ENCODE measurements around the gene NRG2. TPM values are rescaled to one million over a fixed set of nuclear protein-coding genes. Genes with fewer than 3 reads are reported as not detected.
A peak's percentile ranks its signal among the peaks of the same experiment; 100 is the strongest.

The NRG2 gene
- total and polyA plus RNA-seq, 10 donors, result 0.83 to 7.7 (median 4.4) TPM

DNA sequence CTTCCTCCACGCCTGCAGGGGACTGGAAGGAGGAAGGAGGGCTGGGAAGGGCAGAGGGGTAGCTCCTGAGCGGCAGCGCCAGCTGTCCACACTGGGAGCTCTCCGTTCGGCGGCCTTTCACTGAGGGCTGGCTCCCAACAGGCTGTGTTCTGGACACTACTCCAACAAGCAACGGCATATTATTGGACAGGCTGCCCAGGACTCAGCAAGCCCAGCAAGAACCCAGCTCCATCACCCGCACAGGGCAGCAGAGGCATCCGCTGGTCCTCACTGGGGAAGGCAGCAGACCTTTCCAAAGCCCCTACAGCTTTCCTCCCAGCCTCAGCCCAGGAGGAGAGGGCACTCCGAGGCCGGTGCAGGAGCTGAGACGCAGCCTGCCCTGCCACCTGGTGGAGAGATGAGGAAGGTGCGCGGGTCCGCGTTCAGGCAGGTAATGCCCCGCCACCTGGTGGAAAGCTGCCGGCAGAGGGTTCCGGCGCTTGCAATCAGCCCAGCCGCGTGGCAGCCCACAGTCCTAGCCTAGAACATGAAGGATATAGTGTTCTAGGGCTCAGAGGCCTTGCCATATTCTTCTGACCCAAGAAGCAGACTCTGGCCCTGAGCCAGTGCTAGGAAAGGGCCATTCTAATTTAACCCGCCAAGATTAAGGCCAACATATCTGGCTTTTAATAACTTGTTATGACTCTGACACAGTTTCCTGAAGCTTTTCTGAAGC is 74.4 kb downstream of the NRG2 start:
- peaks cover 7 to 19% (median 10%) of the 10 kb centered on the region in 6 donors for H3K4me1 ChIP-seq
- peak overlapping the region in 1 of 8 donors; percentile 2 for H3K4me3 ChIP-seq
- peaks cover 0 to 10% (median 0%) of the 10 kb centered on the region in 7 donors for H3K27me3 ChIP-seq (replicated peaks in 1 of 7)
- 29 to 84% (median 31%) methylated on average over 7 to 23 of the region's 23 CpGs for WGBS, 5 donors
- H3K9me3 ChIP-seq, result no peaks in the 10 kb centered on the region
- peak; percentile 95 for DNase-seq
- intact Hi-C loops (cut with DNase I; ENCODE audit: low total_unique reads), result no loop called here
- TF ChIP-seq, protein P1, sequence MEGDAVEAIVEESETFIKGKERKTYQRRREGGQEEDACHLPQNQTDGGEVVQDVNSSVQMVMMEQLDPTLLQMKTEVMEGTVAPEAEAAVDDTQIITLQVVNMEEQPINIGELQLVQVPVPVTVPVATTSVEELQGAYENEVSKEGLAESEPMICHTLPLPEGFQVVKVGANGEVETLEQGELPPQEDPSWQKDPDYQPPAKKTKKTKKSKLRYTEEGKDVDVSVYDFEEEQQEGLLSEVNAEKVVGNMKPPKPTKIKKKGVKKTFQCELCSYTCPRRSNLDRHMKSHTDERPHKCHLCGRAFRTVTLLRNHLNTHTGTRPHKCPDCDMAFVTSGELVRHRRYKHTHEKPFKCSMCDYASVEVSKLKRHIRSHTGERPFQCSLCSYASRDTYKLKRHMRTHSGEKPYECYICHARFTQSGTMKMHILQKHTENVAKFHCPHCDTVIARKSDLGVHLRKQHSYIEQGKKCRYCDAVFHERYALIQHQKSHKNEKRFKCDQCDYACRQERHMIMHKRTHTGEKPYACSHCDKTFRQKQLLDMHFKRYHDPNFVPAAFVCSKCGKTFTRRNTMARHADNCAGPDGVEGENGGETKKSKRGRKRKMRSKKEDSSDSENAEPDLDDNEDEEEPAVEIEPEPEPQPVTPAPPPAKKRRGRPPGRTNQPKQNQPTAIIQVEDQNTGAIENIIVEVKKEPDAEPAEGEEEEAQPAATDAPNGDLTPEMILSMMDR (IDR thresholded peaks at IDR 0.05 in 8 of 11, conservative IDR thresholded peaks at IDR 0.05 in 3 of 11), result peak; percentile 96 to 100 (median 99)
- TF ChIP-seq POLR2A (IDR thresholded peaks at IDR 0.05) (no peak), POLR2AphosphoS5 (IDR thresholded peaks at IDR 0.05) (peak; percentile 34 to 74 (median 70))
- no peak overlapping the region for H3K27ac ChIP-seq
- no peaks in the 10 kb centered on the region for H3K36me3 ChIP-seq

DNA sequence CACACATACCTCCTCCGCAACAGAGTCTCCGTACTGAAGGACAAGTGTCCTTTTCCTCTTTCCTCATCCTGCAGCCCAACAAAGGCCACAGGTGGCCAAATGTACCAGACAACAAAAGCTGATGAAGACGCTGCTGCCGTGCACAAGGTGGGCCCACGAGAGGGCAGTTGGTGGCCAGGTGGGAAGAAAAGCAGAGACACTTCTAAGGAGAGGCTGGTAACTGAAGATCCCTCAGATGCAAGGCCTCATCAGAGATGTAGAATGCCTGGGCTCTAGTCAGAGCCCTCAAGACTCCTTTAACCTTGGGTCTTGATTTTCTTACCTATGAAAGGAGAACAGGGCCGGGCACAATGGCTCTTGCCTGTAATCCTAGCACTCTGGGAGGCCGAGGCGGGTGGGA is 75.7 kb downstream of the NRG2 start:
- WGBS, 5 donors, result 80 to 89% (median 84%) methylated on average over 8 of the region's 8 CpGs
- no peak overlapping the region for H3K4me3 ChIP-seq
- H3K36me3 ChIP-seq, result no peaks in the 10 kb centered on the region
- no peak for DNase-seq
- H3K27ac ChIP-seq, result no peak overlapping the region
- peaks cover 7 to 19% (median 10%) of the 10 kb centered on the region in 6 donors for H3K4me1 ChIP-seq
- no peaks in the 10 kb centered on the region for H3K9me3 ChIP-seq
- TF ChIP-seq, protein P1 (IDR thresholded peaks at IDR 0.05 in 8 of 11, conservative IDR thresholded peaks at IDR 0.05 in 3 of 11), result no peak
- TF ChIP-seq POLR2A (IDR thresholded peaks at IDR 0.05), result no peak
- TF ChIP-seq POLR2AphosphoS5 (IDR thresholded peaks at IDR 0.05), result no peak
- H3K27me3 ChIP-seq (replicated peaks in 1 of 7), result peaks cover 0 to 10% (median 0%) of the 10 kb centered on the region in 7 donors
- intact Hi-C loops (cut with DNase I; ENCODE audit: low total_unique reads), result loop anchor here (2.0 kb wide), 1 partner anchor 123 kb away; no protein-coding TSS in a partner anchor

DNA sequence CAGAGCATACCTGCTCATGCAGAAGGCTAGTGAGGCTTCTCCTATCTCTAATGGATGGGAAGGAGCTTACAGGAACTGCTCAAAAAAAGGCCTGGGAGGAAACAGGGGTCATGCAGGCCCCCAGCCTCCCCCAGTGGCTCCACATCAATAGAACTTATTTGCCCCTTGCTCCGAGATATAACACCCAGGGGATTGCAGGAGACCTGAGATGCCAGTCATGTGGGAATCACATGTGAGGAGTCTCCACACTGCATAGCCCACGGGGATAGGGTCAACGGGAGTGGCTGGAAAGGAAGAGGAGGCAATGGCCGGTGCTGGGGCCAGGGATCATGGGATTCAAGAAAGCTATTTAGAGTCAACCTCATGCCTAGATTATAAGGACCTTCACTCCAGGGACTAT is 76.2 kb downstream of the NRG2 start:
- no peak for DNase-seq
- intact Hi-C loops (cut with DNase I; ENCODE audit: low total_unique reads), result loop anchor here (2.0 kb wide), 1 partner anchor 122 kb away; no protein-coding TSS in a partner anchor
- WGBS, 5 donors, result 79 to 83% (median 80%) methylated on average over 4 of the region's 4 CpGs
- Histone ChIP-seq H3K27me3 (replicated peaks in 1 of 7) (peaks cover 0 to 10% (median 0%) of the 10 kb centered on the region in 7 donors), H3K36me3 (no peaks in the 10 kb centered on the region), H3K4me3 (no peak overlapping the region), H3K9me3 (no peaks in the 10 kb centered on the region), H3K27ac (no peak overlapping the region), H3K4me1 (peaks cover 7 to 19% (median 10%) of the 10 kb centered on the region in 6 donors)
- no peak for TF ChIP-seq POLR2AphosphoS5 (IDR thresholded peaks at IDR 0.05)
- TF ChIP-seq, protein P1 (IDR thresholded peaks at IDR 0.05 in 8 of 11, conservative IDR thresholded peaks at IDR 0.05 in 3 of 11), result no peak
- no peak for TF ChIP-seq POLR2A (IDR thresholded peaks at IDR 0.05)

- peaks cover 0 to 10% (median 0%) of the 10 kb centered on the region in 7 donors for H3K27me3 ChIP-seq (replicated peaks in 1 of 7)
- no peak for TF ChIP-seq POLR2A (IDR thresholded peaks at IDR 0.05)
- no peak for TF ChIP-seq POLR2AphosphoS5 (IDR thresholded peaks at IDR 0.05)
- TF ChIP-seq, protein P1 (IDR thresholded peaks at IDR 0.05 in 8 of 11, conservative IDR thresholded peaks at IDR 0.05 in 3 of 11), result no peak
- H3K4me3 ChIP-seq, result no peak overlapping the region
- no peak for DNase-seq
- WGBS, 5 donors, result 83 to 90% (median 89%) methylated on average over 5 to 8 of the region's 8 CpGs
- peaks cover 7 to 19% (median 10%) of the 10 kb centered on the region in 6 donors for H3K4me1 ChIP-seq
- no peaks in the 10 kb centered on the region for H3K36me3 ChIP-seq
- H3K27ac ChIP-seq, result no peak overlapping the region
- no peaks in the 10 kb centered on the region for H3K9me3 ChIP-seq
- intact Hi-C loops (cut with DNase I; ENCODE audit: low total_unique reads), result no loop called here
Measured at GRCh38 chr5:139964994-139965565, 78.0 kb downstream of the NRG2 start.
